H1 (cell line): Measurements from ENCODE around the gene CLEC3A. TPM values are rescaled to one million over a fixed set of nuclear protein-coding genes. Genes with fewer than 3 reads are reported as not detected.

Experiments
- CTCF ChIA-PET: fragments of 300-600 bp; sonication (Branson Sonifier 250); formaldehyde crosslinking; loops from one replicate; lab custom pipeline; 2021; ENCODE audit not compliant: partially characterized antibody; lab: Charles Lee
- POLR2A ChIA-PET: fragments of 300-600 bp; sonication (Branson Sonifier 250); formaldehyde crosslinking; loops from one replicate; lab custom pipeline; 2021; ENCODE audit warnings: inconsistent platforms; ENCODE audit not compliant: partially characterized antibody; lab: Charles Lee
- DNase-seq, 2 experiments: peaks; one replicate each; pipeline versions ENCODE4 v3.0.0 to v3.0.0-alpha.2; 2010 to 2022; ENCODE audit warnings: low spot score in 2 of 2, low read depth in 1 of 2, mixed read lengths in 1 of 2
- FAIRE-seq: peaks from 2 replicates; lab custom pipeline; 2011; peaks lifted over from hg19 to GRCh38; lab: Jason Lieb, UNC
- H2AFZ ChIP-seq: 2 replicates; pipeline ENCODE4 v1.8.1; 2012; ENCODE audit warnings: low read length, inconsistent platforms
- H2AK5ac ChIP-seq: 2 replicates; pipeline ENCODE4 v1.6.1; 2013; ENCODE audit warnings: low read depth, low read length
- H2BK120ac ChIP-seq: replicated peaks from 2 replicates; pipeline ENCODE3; 2013; ENCODE audit warnings: low read depth, low read length, inconsistent platforms
- H2BK12ac ChIP-seq: 2 replicates; pipeline ENCODE4 v1.6.1; 2013; ENCODE audit warnings: low read depth, low read length
- H2BK15ac ChIP-seq: 2 replicates; pipeline ENCODE4 v1.6.1; 2013; ENCODE audit warnings: low read length
- H2BK20ac ChIP-seq: 2 replicates; pipeline ENCODE4 v1.6.1; 2013; ENCODE audit warnings: low read length
- H2BK5ac ChIP-seq: 2 replicates; pipeline ENCODE4 v1.6.1; 2013; ENCODE audit warnings: low read depth, low read length
- H3K14ac ChIP-seq: 2 replicates; pipeline ENCODE4 v1.6.1; 2013; ENCODE audit warnings: inconsistent platforms; ENCODE audit not compliant: insufficient read length
- H3K18ac ChIP-seq: 2 replicates; pipeline ENCODE4 v1.6.1; 2013; ENCODE audit warnings: low read length; ENCODE audit errors: extremely low read depth
- H3K23ac ChIP-seq: 2 replicates; pipeline ENCODE4 v1.6.1; 2013; ENCODE audit warnings: inconsistent platforms; ENCODE audit not compliant: insufficient read length
- H3K23me2 ChIP-seq: 2 replicates; pipeline ENCODE4 v1.6.1; 2013; ENCODE audit warnings: low read depth, low read length
- H3K27ac ChIP-seq: 2 replicates; pipeline ENCODE4 v1.6.1; 2011; ENCODE audit warnings: low read depth, low read length, inconsistent platforms
- H3K27me3 ChIP-seq, 4 experiments: replicated peaks in 1 of 4; 1 replicate in 1 of 4; 2 replicates in 3 of 4; pipeline versions ENCODE4 v1.6.1 to v1.8.1; 2011 to 2013; ENCODE audit warnings: low read length in 3 of 4, mild to moderate bottlenecking in 3 of 4, inconsistent platforms in 2 of 4, mixed read lengths in 2 of 4, moderate library complexity in 1 of 4; ENCODE audit not compliant: control insufficient read depth in 3 of 4, insufficient read depth in 3 of 4; ENCODE audit errors: extremely low read depth in 1 of 4
- H3K36me3 ChIP-seq, 4 experiments: 2 replicates each; pipeline versions ENCODE4 v1.6.1 to v1.8.1; 2011 to 2013; ENCODE audit warnings: mild to moderate bottlenecking in 4 of 4, low read length in 3 of 4, moderate library complexity in 2 of 4, control low read depth in 1 of 4, inconsistent platforms in 1 of 4; ENCODE audit not compliant: insufficient read depth in 4 of 4, control insufficient read depth in 2 of 4
- H3K4ac ChIP-seq: replicated peaks from 2 replicates; pipeline ENCODE3; 2013; ENCODE audit warnings: low read length, low read depth, mixed read lengths, inconsistent platforms; ENCODE audit not compliant: insufficient read length
- H3K4me1 ChIP-seq, 4 experiments: replicated peaks in 1 of 4; 1 replicate in 1 of 4; 2 replicates in 3 of 4; pipeline versions ENCODE4 v1.6.1 to v1.8.1; 2011 to 2013; ENCODE audit warnings: low read length in 3 of 4, inconsistent platforms in 2 of 4, mixed read lengths in 1 of 4; ENCODE audit not compliant: insufficient read depth in 4 of 4, control insufficient read depth in 3 of 4
- H3K4me2 ChIP-seq, 2 experiments: 2 replicates each; pipeline versions ENCODE4 v1.6.1 to v1.8.1; 2011 to 2013; ENCODE audit warnings: low read depth in 2 of 2, low read length in 2 of 2, control low read depth in 1 of 2, inconsistent platforms in 1 of 2, mild to moderate bottlenecking in 1 of 2; ENCODE audit not compliant: insufficient read depth in 1 of 2
- H3K4me3 ChIP-seq, 4 experiments: fragments of 200-600, 300-600 bp in 1 of 4; sonication (generic), shearing (Covaris generic), sonication (Bioruptor Twin) in 1 of 4; 2 replicates each; pipeline versions ENCODE4 v1.5.1 to v1.8.1; 2011 to 2016; ENCODE audit warnings: low read length in 4 of 4, low read depth in 3 of 4, control low read depth in 2 of 4, inconsistent platforms in 2 of 4, mild to moderate bottlenecking in 2 of 4, mixed read lengths in 1 of 4, moderate library complexity in 1 of 4; ENCODE audit not compliant: insufficient read depth in 2 of 4; ENCODE audit errors: extremely low read depth in 1 of 4
- H3K56ac ChIP-seq: replicated peaks from 2 replicates; pipeline ENCODE3; 2013; ENCODE audit warnings: low read depth, mild to moderate bottlenecking, mixed read lengths, low read length, inconsistent platforms; ENCODE audit not compliant: insufficient read length
- H3K79me1 ChIP-seq: 2 replicates; pipeline ENCODE4 v1.6.1; 2013; ENCODE audit warnings: low read depth, low read length, control low read depth
- H3K79me2 ChIP-seq, 2 experiments: 2 replicates each; pipeline versions ENCODE4 v1.6.1 to v1.8.1; 2012 to 2013; ENCODE audit warnings: low read length in 2 of 2, mild to moderate bottlenecking in 2 of 2, inconsistent platforms in 1 of 2; ENCODE audit not compliant: insufficient read depth in 2 of 2, control insufficient read depth in 1 of 2
- H3K9ac ChIP-seq, 4 experiments: replicated peaks in 1 of 4; 1 replicate in 1 of 4; 2 replicates in 3 of 4; pipeline versions ENCODE4 v1.6.1 to v1.8.1; 2011 to 2013; ENCODE audit warnings: low read depth in 3 of 4, low read length in 3 of 4, control low read depth in 2 of 4, mild to moderate bottlenecking in 2 of 4, moderate library complexity in 2 of 4, inconsistent platforms in 1 of 4; ENCODE audit errors: extremely low read depth in 1 of 4
- H3K9me3 ChIP-seq, 2 experiments: 2 replicates each; pipeline versions ENCODE4 v1.6.1 to v1.8.1; 2012 to 2013; ENCODE audit warnings: mild to moderate bottlenecking in 2 of 2, moderate library complexity in 2 of 2, control low read depth in 1 of 2, inconsistent platforms in 1 of 2, low read depth in 1 of 2, low read length in 1 of 2, mixed read lengths in 1 of 2; ENCODE audit not compliant: insufficient read depth in 2 of 2
- H4K20me1 ChIP-seq, 2 experiments: replicated peaks in 1 of 2; 2 replicates each; pipeline versions ENCODE3 to v1.8.1; 2011 to 2013; ENCODE audit warnings: inconsistent platforms in 2 of 2, low read length in 2 of 2, mild to moderate bottlenecking in 1 of 2; ENCODE audit not compliant: insufficient read depth in 2 of 2, control insufficient read depth in 1 of 2
- H4K5ac ChIP-seq: 2 replicates; pipeline ENCODE4 v1.6.1; 2013; ENCODE audit warnings: low read length, low read depth, mixed read lengths, inconsistent platforms; ENCODE audit not compliant: insufficient read length
- H4K8ac ChIP-seq: 2 replicates; pipeline ENCODE4 v1.8.0; 2013; ENCODE audit warnings: mild to moderate bottlenecking, moderate library complexity, low read length, inconsistent platforms; ENCODE audit not compliant: insufficient read depth; ENCODE audit errors: extremely low read depth
- H4K91ac ChIP-seq: replicated peaks from 2 replicates; pipeline ENCODE3; 2013; ENCODE audit warnings: low read length, mixed read lengths, inconsistent platforms; ENCODE audit not compliant: insufficient read length
- CHD2 ChIP-seq: IDR thresholded peaks from 2 replicates; pipeline ENCODE4 v1.6.1; 2012; ENCODE audit warnings: low read length, improper control_type of control experiment
- GTF2F1 ChIP-seq: IDR thresholded peaks from 2 replicates; pipeline ENCODE4 v1.6.1; 2012; ENCODE audit warnings: low read depth, low read length, improper control_type of control experiment, borderline replicate concordance
- KDM5A ChIP-seq: fragments of 200-600 bp; IDR thresholded peaks from 2 replicates; pipeline ENCODE4 v1.7.1; 2012; ENCODE audit warnings: mild to moderate bottlenecking, low read length, inconsistent platforms, mixed read lengths
- RNF2 ChIP-seq: fragments of 200-900, 300-1000 bp; sonication (generic); IDR thresholded peaks from 2 replicates; pipeline ENCODE4 v1.7.1; 2016; ENCODE audit warnings: borderline replicate concordance, low read depth, mild to moderate bottlenecking, antibody characterized with exemption, low read length; ENCODE audit not compliant: poor library complexity, severe bottlenecking; ENCODE audit errors: missing control alignments
- SIRT6 ChIP-seq: IDR thresholded peaks from one replicate; pipeline ENCODE4 v1.7.1; 2012; ENCODE audit warnings: low read length, inconsistent platforms
- SP2 ChIP-seq: IDR thresholded peaks from 2 replicates; pipeline ENCODE4 v1.6.1; 2012; ENCODE audit warnings: mild to moderate bottlenecking, low read length, inconsistent platforms
- SRF ChIP-seq: IDR thresholded peaks from 2 replicates; pipeline ENCODE4 v1.6.1; 2011; ENCODE audit warnings: mild to moderate bottlenecking, low read depth, low read length, moderate library complexity
- TEAD4 ChIP-seq: IDR thresholded peaks from 2 replicates; pipeline ENCODE4 v1.6.1; 2012; ENCODE audit warnings: low read depth, low read length, inconsistent platforms, mixed read lengths
- WGBS, 2 experiments: shearing (Covaris generic) in 1 of 2; methylation state at CpG; one replicate each; pipeline versions ENCODE4 v1.1.6 to v1.1.7; 2013 to 2015; ENCODE audit warnings: low lambda C conversion rate in 2 of 2, mixed read lengths in 2 of 2, inconsistent platforms in 1 of 2, low coverage in 1 of 2, missing lambda C conversion rate in 1 of 2; ENCODE audit not compliant: insufficient replicate concordance in 2 of 2, insufficient coverage in 1 of 2, insufficient read length in 1 of 2; ENCODE audit errors: extremely low coverage in 1 of 2, missing lambda C conversion rate in 1 of 2; 5-methylcytosine and 5-hydroxymethylcytosine counted together
- polyA plus RNA-seq, 7 experiments: library from polyadenylated mRNA; depleted of rRNA in 3 of 7; stranded (reverse) in 5 of 7; unstranded in 2 of 7; fragments of >200 nt in 5 of 7; fragments of 200-250 nt in 2 of 7; gene quantifications; 1 replicate in 5 of 7; 2 replicates in 1 of 7; 4 replicates in 1 of 7; pipeline versions ENCODE4 v1.2.1 to v1.2.3, GENCODE V29; 2011 to 2013; ENCODE audit warnings: missing spikeins in 2 of 7, mixed read lengths in 2 of 7
- total RNA-seq: library from RNA; stranded (reverse); fragmentation: NEBNext Ultra II Directional; extraction: Animal tissue kit (Norgen Biotek cat#: 25700); gene quantifications from 2 replicates; pipeline ENCODE4 v1.2.1, GENCODE V29; 2021

CLEC3A gene
- total and polyA plus RNA-seq, 2 of the 8 experiments (the other 6 are each of a cell fraction or from before 2014, with no cell fraction given): not detected

DNA sequence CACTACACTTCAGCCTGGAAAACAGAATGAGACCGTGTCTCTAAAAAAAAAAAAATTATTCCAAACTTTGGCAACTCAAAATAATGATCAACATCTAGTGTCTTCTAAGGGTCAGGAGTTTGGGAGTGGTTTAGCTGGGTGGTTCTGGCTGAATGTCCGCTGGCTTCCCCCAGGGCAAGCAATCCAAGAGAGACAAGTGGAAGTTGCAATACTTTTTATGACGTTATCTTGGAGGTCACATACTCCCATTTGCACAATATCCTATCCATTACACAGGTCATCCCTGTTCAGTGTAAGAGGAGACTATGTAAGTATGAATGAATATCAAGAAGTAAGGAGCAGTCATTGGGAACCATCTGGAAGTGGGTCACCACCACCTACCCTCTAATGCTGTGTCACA, 15.2 kb upstream of the CLEC3A start:
- Histone ChIP-seq H3K79me1 (no peaks in the 10 kb centered on the region), H3K4me1 (no peaks in the 10 kb centered on the region; a peak in 1 of 7 replicates), H3K23ac (no peak overlapping the region), H3K4me2 (no peak overlapping the region), H3K9ac (no peak overlapping the region), H3K27me3 (no peaks in the 10 kb centered on the region; a peak in 1 of 7 replicates), H3K36me3 (no peaks in the 10 kb centered on the region), H4K20me1 (no peaks in the 10 kb centered on the region), H4K91ac (no peak overlapping the region), H2BK15ac (no peak overlapping the region), H2AFZ (no peak overlapping the region), H3K4me3 (no peak overlapping the region), H2AK5ac (no peak overlapping the region), H2BK12ac (no peak overlapping the region), H3K23me2 (no peaks in the 10 kb centered on the region), H3K9me3 (no peaks in the 10 kb centered on the region), H3K56ac (no peak overlapping the region), H3K4ac (no peak overlapping the region), H3K14ac (no peak overlapping the region), H3K79me2 (no peaks in the 10 kb centered on the region), H3K27ac (no peak overlapping the region), H2BK20ac (no peak overlapping the region), H3K18ac (no peak overlapping the region), H4K5ac (no peak overlapping the region), H2BK120ac (no peak overlapping the region), H4K8ac (no peak overlapping the region), H2BK5ac (no peak overlapping the region)
- 89% methylated on average over 3 of the region's 3 CpGs; no CpG with 5 or more reads in 1 of the 2 experiments for WGBS, 2 experiments
- no peak for FAIRE-seq
- DNase-seq: no peak
- CTCF ChIA-PET: interaction anchor here (0.6 to 1.7 kb wide), 13 partner anchors 10 to 332 kb away, joined by 3 to 6 read pairs (median 3); partner anchors contain the start of gene CLEC3A
- TF ChIP-seq KDM5A (no peak), SP2 (no peak), TEAD4 (no peak), RNF2 (no peak), SRF (no peak), GTF2F1 (no peak), CHD2 (no peak), SIRT6 (no peak)
- POLR2A ChIA-PET: interaction anchor here (0.6 kb wide), 1 partner anchor 86 kb away, joined by 3 read pairs; no protein-coding TSS in a partner anchor
